SHP77 treated with DMSO at 0.1 percent for 48 hours (cell line): ENCODE data around the gene KLHL29.

Experiments used
- DNase-seq: peaks from one replicate; lab custom pipeline; 2025; lab: John Stamatoyannopoulos, UW

KLHL29 gene

GRCh38 chr2:23593752-23594459 is 208.9 kb downstream of the KLHL29 start:
- no peak for DNase-seq

- no peak for DNase-seq
These were observed 209.5 kb downstream of the KLHL29 start for GRCh38 chr2:23594460-23594825.

GRCh38 chr2:23595021-23595420 is 210.0 kb downstream of the KLHL29 start:
- DNase-seq = no peak

GRCh38 chr2:23595601-23596251 is 210.7 kb downstream of the KLHL29 start:
- DNase-seq = peak; percentile 58

- peak; percentile 53 for DNase-seq
These were observed 211.4 kb downstream of the KLHL29 start for GRCh38 chr2:23596316-23596885.

GRCh38 chr2:23597687-23598086 is 212.7 kb downstream of the KLHL29 start:
- DNase-seq = no peak

GRCh38 chr2:23599006-23599405 is 214.0 kb downstream of the KLHL29 start:
- DNase-seq = no peak

- DNase-seq = no peak
These were observed 214.7 kb downstream of the KLHL29 start for GRCh38 chr2:23599667-23600066.

GRCh38 chr2:23600346-23600745 is 215.4 kb downstream of the KLHL29 start:
- DNase-seq = no peak

- no peak for DNase-seq
These were observed 216.5 kb downstream of the KLHL29 start for GRCh38 chr2:23601301-23601965.

- DNase-seq = no peak
These were observed 217.1 kb downstream of the KLHL29 start for GRCh38 chr2:23602116-23602515.

- DNase-seq = no peak
These were observed 218.2 kb downstream of the KLHL29 start for GRCh38 chr2:23603156-23603555.

- no peak for DNase-seq
These were observed 218.6 kb downstream of the KLHL29 start for GRCh38 chr2:23603581-23603980.

- no peak for DNase-seq
These were observed 219.8 kb downstream of the KLHL29 start for GRCh38 chr2:23604731-23605130.

- DNase-seq = no peak
These were observed 220.3 kb downstream of the KLHL29 start for GRCh38 chr2:23605236-23605635.

- no peak for DNase-seq
These were observed 221.2 kb downstream of the KLHL29 start for GRCh38 chr2:23606196-23606595.

GRCh38 chr2:23606968-23607367 is 222.0 kb downstream of the KLHL29 start:
- no peak for DNase-seq

- no peak for DNase-seq
These were observed 222.9 kb downstream of the KLHL29 start for GRCh38 chr2:23607925-23608324.

- DNase-seq = no peak
These were observed 224.3 kb downstream of the KLHL29 start for GRCh38 chr2:23609254-23609653.

- no peak for DNase-seq
These were observed 226.9 kb downstream of the KLHL29 start for GRCh38 chr2:23611839-23612238.

GRCh38 chr2:23614701-23615100 is 229.7 kb downstream of the KLHL29 start:
- DNase-seq = no peak

GRCh38 chr2:23615216-23616020 is 230.4 kb downstream of the KLHL29 start:
- no peak for DNase-seq
